Suppressor macrophage treated with lipopolysaccharide for 1 hour (primary cell): Measurements from ENCODE around the gene RIN1.
A peak's percentile ranks its signal among the peaks of the same experiment; 100 is the strongest.

Source experiments
- DNase-seq, 3 donors: peaks; one replicate each; pipeline ENCODE4 v3.0.0-alpha.2; 2020 to 2022

RIN1 gene

DNA sequence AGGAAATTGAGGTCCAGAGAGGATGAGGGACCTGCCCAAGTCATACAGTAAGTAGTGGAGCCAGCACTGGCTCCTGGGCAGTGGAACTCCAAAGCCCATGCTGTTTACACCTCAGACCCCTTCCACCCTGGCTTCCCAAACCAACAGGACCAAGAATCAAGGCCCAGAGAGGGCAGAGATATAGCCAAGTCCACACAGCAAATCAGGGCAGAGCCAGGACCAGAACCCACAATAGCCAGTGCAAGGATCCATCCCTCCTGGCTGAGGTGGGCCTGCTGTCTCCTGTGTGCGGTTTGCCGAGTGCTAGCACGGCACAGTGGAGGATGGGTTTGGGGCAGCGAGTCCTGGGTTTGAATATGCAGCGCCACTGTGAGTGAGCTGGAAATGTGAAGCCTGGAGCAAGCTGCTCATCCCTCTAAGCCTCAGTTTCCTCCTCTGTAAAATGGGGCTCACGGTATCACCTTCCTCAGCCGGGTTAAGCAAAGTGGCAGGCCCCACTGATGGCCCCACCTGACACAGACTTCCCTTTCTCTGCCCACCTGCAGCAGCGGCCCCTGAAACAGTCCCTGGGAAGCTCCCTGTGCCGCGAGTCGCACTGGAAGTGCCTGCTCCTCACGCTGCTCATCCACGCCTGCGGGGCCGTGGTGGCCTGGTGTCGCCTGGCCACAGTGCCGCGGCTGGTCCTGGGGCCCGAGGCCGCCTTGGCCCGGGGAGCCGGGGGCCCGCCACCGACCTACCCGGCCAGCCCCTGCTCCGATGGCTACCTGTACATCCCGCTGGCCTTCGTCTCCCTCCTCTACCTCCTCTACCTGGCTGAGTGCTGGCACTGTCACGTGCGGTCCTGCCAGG lies 42.2 kb downstream of the RIN1 start:
- DNase-seq, result no peak

DNA sequence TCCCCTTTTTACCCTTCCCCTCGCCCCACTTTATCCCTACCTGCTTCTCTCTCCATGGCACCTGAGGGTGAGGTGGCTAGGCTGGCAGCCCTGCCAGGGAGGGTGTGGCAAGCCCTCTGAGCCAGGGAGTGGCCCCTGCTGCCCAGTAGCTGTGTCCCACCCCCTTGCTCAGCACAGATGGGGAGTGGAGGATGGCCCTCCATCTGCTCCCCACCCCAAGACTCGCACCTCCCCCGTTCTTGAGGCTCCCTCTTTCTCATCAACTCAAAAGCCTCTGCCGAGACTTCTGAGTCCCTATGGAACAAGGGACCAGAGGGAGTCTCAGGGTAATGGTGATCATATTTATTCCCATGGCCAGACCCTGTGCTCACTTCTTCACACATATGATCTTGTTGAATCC lies 42.9 kb downstream of the RIN1 start:
- DNase-seq, result no peak

DNA sequence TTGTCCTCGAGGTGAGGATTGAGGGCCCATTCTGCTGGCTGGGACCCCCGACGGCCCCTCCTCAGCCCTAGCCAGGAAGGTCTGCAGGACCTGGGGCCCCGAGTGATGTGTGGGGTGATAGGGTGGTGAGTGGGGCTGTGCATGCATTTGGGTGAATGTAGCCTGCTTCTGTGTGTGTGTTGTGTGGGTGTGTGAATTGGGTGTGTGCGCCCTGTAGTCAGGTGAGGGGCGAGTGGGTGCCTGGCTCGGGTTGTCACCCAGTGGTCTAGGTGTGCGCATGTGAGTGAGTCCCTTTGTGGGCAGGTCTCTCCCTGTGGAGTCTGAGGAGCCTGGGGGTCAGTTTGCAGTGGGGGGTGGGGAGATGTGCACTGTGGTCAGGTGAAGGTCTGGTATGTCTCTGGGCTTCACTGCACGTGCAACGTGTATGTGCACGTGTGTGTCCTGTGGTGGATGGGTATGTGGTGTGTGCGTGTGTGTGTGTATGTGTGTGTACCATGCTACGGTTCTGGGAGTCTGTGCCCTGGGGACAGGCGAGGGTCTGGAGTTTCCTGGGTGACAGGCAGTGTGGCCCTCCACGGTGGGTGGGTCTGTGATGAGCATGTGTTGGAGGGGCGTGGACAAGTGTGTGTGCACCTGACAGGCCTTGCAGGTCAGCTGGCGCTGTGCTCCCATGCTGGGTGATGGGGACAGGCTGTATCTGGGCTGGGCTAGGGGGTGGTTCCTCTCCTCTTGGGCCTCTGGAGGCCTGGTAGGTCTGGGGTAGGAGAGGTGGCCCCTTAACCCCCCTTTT lies 43.5 kb downstream of the RIN1 start:
- no peak for DNase-seq

DNA sequence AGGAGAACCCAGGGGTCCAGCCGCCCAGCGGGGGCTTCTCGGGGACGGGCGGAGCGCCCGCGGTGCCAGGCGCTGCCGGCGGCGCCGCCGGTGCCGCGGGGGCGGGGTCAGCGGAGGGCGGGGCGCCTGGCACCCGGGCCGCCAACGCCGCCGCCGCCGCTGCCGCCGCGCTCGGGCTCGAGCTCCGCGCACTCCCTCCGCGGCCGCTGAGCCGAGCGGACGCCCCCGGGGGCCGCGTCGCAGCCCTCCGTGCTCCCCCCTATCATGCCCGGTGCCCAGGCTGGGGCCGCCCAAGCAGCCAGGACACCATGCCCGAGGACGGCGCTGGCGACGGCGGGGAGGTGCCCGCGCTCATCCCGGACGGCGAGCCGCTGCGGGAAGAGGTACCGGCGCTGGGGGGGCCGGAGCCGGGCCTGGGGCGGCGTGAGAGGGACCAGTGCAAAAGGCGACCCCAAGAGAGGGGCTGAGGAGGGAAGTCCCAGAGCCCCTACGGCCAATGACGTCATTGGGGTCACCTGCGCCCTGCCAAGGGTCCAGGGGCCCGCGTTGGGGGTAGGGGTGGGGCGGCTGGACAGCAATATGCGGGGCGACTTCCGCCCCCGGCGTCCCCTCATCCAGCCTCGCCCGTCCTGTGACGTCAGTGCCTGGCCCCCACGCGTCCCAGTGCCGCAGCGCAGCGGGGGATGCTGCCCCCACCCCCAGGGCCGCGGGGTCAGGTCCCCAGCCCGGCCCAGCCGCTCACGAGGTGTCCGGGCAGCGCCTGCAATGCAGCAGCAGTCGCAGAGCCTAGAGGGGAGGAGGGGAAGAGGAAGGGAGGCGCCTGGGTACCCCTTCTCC lies 44.3 kb downstream of the RIN1 start, which contains the start of gene TMEM151A:
Gene TMEM151A (plus strand): TSS at position 189 of the 837 bp plus-strand sequence. CDS start 120 bp downstream, at position 309.
- DNase-seq, result peak in 2 of 3 donors; percentile 44 to 74

DNA sequence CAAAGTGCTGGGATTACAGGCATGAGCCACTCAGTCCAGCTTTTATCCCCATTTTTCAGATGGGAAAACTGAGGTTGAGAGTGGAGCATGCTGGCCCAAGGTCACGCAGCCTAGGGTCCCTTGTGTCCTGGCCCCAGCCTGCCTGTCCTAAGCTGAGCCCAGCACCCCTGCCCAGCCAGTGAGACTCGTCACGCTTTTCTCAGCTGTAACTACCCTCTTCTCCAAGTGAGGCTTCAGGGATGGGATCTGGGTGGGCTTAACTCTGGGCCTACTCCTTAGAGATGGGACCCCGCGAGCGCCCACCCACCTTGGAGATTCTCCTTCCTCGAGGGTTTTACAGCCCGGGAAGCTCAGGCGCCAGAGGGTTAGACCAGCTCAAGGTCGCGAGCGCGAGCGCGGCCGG lies 44.9 kb downstream of the RIN1 start:
- no peak for DNase-seq

DNA sequence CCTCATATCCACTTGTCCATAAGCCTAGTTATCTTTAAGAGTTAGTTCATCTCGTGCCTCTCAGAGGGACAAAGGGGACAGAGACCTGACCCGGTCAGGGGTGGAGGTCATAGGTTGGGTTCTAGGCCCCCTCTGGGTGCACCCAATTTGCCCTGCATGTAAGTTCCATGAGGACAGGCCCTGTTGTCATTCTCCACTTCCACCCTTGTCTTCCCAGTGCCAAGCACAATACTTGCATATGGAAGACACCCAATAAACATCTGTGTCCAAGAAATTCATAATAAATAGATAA lies 46.0 kb downstream of the RIN1 start:
- DNase-seq, result no peak

DNA sequence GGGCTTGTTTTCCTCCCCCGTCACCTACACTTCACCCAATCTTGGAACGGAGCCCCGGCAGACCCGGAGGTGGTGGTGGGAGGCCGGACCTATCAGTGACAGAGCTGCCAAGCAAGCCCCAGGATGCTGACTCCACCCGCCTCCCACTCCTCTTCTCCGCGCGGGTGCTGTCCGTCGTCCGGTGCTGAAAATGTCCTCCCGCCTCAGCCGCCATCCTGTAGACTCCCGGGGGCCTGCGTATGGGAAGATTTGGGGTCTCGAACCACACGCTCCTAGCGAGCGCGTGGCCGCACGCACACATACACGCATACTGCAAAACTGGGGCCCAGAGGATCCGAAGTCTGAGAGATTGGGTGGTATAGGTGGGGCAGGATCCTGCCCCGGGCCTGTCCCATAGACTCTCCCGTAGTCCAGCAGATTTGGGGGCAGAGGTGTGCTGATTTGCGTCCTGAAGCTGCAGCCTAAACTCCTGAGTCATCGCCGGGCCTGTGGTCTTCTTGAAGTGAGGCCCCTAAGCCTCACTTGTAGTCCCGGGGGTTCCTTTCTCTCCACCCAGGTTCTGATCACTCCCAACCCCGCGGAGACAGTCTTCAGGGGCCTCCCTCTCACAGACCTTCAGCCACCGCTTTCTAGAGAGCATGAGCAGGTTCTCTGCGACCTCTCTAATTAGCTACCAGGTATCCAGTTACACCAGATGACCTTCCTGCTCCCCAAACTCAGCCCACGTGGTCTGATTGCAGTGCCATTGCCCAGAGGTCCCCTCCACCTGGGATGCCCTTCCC lies 46.5 kb downstream of the RIN1 start:
- DNase-seq, result peak; percentile 78 to 88 (median 79)

DNA sequence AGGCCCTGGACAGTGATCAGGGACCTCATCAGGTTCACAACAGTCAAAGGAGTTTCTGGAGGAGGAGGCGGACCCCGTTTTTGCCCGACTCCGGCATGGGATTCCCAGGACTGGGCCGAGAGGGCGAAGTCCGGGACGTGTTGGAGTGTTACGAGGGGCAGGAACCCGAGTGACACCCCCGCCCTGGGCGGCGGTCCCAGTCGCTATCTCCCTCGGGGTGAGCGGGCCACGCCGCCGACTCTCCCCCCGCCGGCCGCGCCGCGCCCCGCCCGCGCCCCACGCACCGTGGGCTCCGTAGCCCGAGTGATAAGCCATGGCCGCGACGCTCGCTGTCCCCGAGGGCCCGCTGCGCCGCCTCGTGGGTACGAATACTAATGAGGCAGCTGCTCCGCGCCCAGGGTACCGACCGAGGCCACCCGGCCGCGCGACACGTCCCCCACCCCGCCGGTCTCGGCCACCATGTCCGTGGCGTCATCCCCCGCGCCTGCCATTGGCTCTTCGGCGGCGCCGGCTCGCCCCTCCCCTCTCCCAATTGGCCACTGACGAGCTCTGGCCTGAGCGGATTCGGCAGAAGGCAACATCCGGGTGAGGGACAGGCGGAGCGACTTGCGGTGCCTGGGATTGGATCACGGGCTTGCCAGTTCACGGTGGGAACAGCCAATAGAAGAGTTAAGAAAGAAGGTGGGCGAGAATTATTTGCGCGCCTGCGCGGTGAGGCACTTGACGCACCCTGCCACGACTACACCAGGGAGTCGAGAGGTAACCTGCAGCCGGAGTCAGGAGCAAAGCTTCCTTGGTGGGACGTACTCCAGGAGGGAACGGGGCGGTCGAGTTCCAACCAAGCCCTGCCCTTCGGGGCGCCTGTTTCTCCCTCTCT lies 47.3 kb downstream of the RIN1 start, which contains the start of gene YIF1A:
Gene YIF1A (minus strand): TSS at position 473 of the 877 bp plus-strand sequence. CDS start 158 bp downstream, at position 315.
- DNase-seq, result peak; percentile 98 to 99 (median 98)

DNA sequence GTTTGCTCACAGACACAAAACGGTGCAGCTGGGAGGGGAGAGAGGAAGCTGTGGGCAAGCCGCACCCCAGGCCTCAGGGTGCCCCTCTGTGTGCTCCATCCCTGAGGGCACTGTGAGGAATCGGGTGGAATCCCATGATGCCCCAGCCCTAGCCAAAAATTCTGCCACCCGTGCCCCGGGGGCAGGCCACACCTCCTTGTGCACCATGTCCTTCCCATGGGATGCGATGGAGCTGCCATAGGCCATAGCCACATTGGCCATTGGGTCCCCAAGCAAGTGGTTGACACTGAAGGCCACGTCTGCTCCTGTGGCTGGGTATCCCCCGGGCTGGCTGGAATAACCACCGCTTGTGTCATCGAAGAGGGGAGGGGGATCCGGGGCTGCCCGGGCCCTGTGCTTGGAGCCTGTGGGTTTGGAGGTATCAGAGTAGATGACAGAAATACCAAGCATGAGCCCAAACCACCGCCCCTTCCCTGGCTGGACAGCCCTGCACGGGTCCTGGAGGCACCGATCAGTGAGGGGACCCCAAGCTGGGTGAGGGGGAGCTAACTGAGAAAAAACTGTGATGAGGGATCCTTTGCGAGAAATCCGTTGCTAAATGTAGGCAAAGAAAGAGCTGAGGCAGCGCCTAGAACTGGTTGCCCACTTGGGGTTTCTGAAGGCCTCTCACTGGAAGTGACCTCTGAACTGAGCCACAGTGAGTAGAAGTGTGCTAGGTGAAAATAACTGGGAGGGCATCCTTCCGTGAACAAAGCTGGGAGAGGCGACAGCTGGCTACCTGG lies 48.2 kb downstream of the RIN1 start:
- DNase-seq, result no peak

DNA sequence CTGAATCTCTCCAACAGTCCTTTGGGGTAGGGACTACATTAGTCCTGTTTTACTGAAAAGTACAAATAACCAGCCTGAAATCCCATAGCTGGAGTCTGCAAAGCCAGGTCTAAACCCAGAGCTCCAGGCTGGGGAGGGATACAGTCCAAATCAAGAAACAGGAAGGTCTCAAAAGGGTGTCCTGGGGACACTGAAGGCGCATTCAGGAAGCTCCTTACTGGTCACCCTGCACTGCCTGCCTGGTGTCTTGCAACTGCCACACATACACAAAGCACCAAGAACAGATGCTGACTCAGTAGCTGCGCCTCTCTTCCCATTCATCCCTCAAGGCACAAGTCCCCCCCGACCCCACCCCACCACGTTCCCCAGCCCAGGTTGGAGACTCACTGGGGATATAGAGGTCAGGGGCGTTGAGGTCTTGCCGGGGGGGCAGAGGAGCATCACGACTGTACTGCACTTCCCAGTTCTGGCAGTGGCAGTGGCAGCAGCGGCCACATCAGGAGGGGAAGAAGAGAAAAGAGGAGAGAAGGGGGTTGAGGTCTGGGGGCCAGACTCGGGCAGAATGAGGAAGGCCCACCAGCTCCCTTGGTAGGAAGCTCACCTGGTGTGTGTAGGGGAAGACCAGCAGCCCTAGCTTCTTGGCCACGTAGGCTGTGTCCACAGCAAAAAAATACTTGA lies 48.9 kb downstream of the RIN1 start:
- DNase-seq, result peak; percentile 27 to 37 (median 32)

DNA sequence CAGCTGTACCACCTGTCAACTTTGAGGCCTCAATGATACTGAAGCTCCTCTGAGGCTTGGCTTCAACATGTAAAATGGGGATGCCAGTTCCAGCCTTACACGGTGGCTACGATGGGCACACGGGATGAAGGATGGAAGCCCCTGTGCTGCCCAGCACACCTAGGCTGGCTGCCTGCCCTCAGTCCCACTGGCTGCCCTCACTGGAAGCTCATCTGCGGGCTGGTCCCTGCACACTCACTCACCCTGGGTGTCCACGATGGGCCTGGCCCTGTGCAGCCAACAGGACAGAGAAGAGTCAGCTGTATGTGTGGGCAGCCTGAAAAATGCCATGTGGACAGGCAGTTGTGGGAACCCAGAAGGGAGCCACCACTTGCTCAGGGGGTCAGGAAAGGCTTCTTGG lies 49.5 kb downstream of the RIN1 start:
- DNase-seq, result no peak

DNA sequence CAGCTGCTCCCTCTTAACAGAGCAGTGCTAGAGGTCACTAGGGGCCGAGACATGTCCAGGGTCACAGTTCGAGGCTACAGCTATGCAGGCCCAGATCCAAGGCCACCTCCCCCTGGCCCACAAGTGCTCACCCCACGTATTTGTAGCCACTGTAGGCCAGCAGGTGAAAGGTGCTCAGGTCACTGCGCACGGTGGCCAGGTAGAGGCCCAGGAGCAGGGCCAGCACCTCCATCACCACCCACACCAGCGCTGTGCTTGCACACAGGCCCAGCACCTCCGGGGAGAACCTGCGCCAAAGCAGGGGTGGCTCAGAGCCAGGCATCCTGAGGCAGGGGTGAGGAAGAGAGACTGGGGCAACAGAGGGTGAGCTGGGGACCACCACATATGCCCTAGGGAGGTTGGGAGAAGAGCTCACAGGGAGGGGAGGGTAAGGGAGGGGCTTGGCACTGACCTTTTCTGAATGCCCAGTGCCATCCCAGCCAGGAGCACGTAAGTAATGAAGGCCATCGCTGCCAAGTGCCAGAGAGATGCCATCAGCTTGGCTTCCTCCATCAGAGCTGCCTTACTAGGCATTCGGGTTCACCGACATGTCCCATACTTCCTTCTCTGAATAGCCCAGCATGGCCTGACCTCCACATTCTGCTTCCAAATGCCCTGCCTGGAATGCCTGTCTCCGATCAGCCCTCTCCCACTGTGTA lies 50.8 kb downstream of the RIN1 start:
- no peak for DNase-seq

DNA sequence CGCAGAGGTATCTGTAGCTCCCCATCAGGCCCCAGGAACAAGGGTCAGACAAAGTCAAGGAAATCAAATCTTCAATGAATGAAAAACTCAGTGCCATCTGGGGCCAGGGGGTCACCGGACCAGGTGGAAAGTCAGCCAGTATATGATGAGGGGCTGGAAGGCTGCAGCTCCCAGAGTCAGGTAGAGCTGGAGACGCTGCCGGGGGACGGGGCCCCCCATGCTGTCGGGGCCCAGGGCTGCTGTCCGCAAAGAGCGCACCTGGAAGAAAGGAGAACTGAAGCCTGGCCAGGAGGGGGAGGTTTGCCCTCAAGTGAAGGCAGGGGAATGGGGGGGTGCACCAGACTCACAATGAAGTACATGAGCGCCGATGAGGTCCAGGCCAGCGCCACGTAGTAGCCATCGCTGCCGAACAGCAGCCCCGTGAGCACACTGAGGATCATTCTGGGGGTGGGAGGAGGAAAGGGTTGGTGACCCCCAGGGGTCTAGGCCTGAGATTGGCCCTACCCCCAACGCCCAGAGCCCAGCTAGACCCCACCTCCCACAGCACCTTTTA lies 51.6 kb downstream of the RIN1 start:
- DNase-seq, result no peak

DNA sequence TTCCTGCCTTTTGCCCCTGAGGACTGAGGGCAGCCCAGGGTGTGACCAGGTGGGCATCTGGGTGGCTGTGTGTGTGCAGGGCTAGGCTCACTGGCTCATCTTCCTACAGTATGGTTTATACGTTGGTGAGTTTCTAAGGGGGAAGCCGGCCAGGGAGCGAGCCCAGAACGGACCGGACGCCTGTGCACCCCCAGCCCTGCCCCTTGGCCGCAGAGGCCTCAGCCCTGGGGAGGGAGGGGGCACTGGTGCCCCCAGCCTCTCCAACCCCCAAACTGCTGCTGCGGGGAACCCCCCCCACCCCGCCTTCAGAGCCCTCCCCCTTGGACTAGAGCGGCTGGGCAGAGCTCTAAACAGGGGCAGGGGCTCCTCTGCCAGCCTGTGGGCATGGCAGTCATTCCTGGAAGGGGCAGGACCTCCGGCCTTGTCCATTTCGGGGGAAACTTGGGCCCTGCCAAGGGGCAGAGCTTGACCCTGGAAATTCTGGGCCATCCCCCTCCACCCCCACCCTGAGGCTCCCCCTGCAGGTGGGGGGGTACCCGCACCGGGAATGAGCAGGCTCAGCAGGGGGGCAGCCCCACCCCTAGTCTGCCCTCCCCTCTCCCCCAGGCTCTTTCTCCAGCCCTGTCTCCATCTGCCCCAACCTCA lies 52.7 kb downstream of the RIN1 start:
- DNase-seq, result no peak

DNA sequence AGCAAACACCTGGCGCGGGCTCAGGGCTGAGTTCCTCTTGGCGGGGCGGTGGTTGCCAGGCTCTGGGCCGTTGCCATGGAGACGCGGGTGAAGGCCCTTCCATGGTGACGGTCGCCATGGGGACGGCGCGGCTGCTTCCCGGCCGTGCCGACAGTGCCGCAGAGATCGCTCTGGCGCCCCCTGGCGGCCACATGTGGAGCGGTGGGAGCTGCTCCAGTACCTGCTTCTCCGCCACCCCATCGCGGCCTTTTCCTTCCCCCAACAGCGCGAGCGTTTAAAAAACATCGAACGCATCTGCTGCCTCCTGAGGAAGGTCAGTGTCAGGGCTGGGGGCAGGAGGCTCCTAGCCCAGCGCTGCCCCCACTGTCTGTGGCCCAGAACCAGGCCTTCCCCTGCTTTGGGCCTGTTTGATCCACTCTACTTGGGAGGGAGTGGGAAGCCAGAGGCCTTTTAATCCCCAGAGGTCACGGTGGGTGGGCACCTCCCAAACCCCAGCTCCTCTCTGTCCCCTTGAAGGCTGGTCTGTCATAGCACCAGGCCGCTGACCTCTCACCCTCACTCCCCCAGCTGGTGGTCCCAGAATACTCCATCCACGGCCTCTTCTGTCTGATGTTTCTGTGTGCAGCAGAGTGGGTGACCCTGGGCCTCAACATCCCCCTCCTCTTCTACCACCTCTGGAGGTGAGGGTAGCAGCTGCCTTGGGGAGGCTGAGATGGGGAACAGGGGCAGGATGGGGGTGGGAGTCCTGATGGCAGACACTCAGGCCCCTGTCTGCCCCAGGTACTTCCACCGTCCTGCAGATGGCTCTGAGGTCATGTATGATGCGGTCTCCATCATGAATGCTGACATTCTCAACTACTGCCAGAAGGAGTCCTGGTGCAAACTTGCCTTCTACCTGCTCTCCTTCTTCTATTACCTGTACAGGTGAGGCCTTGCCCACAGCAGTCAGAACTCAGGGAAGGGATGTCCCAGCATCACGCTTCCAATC lies 53.5 kb downstream of the RIN1 start:
- peak; percentile 98 to 100 (median 99) for DNase-seq
